A204.1 (cell line): ENCODE results near the gene KRT13.

Experiments used
- FAIRE-seq: peaks from 2 replicates; lab custom pipeline; 2012; peaks lifted over from hg19 to GRCh38; lab: Jason Lieb, UNC

KRT13 gene

GRCh38 chr17:41492351-41492750 lies 13.1 kb downstream of the KRT13 start:
- no peak for FAIRE-seq

- FAIRE-seq, result no peak
Observed at GRCh38 chr17:41491476-41491875, 13.9 kb downstream of the KRT13 start.

- FAIRE-seq, result no peak
Observed at GRCh38 chr17:41490000-41490990, 15.1 kb downstream of the KRT13 start.

- no peak for FAIRE-seq
Observed at GRCh38 chr17:41489531-41489930, 15.9 kb downstream of the KRT13 start, which contains the start of gene KRT36. TSS of gene KRT36 (minus strand) at chr17:41489910. CDS start at chr17:41489864, 46 bp downstream.

GRCh38 chr17:41486809-41487530 lies 18.4 kb downstream of the KRT13 start:
- FAIRE-seq, result no peak

GRCh38 chr17:41486316-41486715 lies 19.1 kb downstream of the KRT13 start:
- no peak for FAIRE-seq

- no peak for FAIRE-seq
Observed at GRCh38 chr17:41484920-41485904, 20.2 kb downstream of the KRT13 start.

GRCh38 chr17:41483991-41484826 lies 21.2 kb downstream of the KRT13 start:
- no peak for FAIRE-seq

- no peak for FAIRE-seq
Observed at GRCh38 chr17:41483531-41483930, 21.9 kb downstream of the KRT13 start.

GRCh38 chr17:41481036-41481435 lies 24.4 kb downstream of the KRT13 start, which contains the start of gene KRT35:
TSS of gene KRT35 (minus strand) at chr17:41481151. CDS start at chr17:41481097, 54 bp downstream.
- FAIRE-seq, result no peak

GRCh38 chr17:41480581-41480980 lies 24.8 kb downstream of the KRT13 start:
- FAIRE-seq, result no peak

- no peak for FAIRE-seq
Observed at GRCh38 chr17:41480136-41480535, 25.3 kb downstream of the KRT13 start.

GRCh38 chr17:41478237-41478636 lies 27.2 kb downstream of the KRT13 start:
- FAIRE-seq, result no peak

- FAIRE-seq, result no peak
Observed at GRCh38 chr17:41476866-41477815, 28.3 kb downstream of the KRT13 start.

- no peak for FAIRE-seq
Observed at GRCh38 chr17:41475421-41475820, 30.0 kb downstream of the KRT13 start.

GRCh38 chr17:41474863-41475262 lies 30.5 kb downstream of the KRT13 start:
- FAIRE-seq, result no peak

GRCh38 chr17:41468346-41468745 lies 37.1 kb downstream of the KRT13 start:
- no peak for FAIRE-seq

- no peak for FAIRE-seq
Observed at GRCh38 chr17:41467561-41467960, 37.9 kb downstream of the KRT13 start.

GRCh38 chr17:41466988-41467387 lies 38.4 kb downstream of the KRT13 start, which contains the start of gene KRT32:
TSS of gene KRT32 (minus strand) at chr17:41467386. CDS start at chr17:41467325, 61 bp downstream.
- FAIRE-seq, result no peak

GRCh38 chr17:41464682-41465081 lies 40.7 kb downstream of the KRT13 start:
- no peak for FAIRE-seq
